ENCODE measurements around the gene TMEM74B. TPM values are rescaled to one million over a fixed set of nuclear protein-coding genes. Genes with fewer than 3 reads are reported as not detected.

Gene TMEM74B
- total and polyA plus RNA-seq, 9 of the 15 experiments (the other 6 are each of a cell fraction or from before 2014, with no cell fraction given) = 0.24 to 19.0 (median 7.5) TPM

- TF ChIP-seq UBTF (IDR thresholded peaks at IDR 0.05; ENCODE audit: borderline replicate concordance in 1 of 2, low read depth in 2 of 2, low read length in 2 of 2) = no peak
- TF ChIP-seq PBX2 (CRISPR knock-in tag; IDR thresholded peaks at IDR 0.05; ENCODE audit: low read depth) = no peak
- TF ChIP-seq PBX2 (tag; conservative IDR thresholded peaks at IDR 0.05; ENCODE audit: low read depth) = no peak
- TF ChIP-seq E2F6 (IDR thresholded peaks at IDR 0.05; ENCODE audit: borderline replicate concordance in 1 of 2, extremely low read depth in 1 of 2, insufficient read depth in 1 of 2, insufficient read length in 1 of 2, low read depth in 1 of 2, low read length in 1 of 2, poor library complexity in 1 of 2, severe bottlenecking in 1 of 2) = no peak
- TF ChIP-seq BRD4 (IDR thresholded peaks at IDR 0.05) = no peak
- TF ChIP-seq NR2F6 (CRISPR knock-in tag; IDR thresholded peaks at IDR 0.05) = no peak
These were observed 3.8 kb downstream of the TMEM74B start (continued) for GRCh38 chr20:1180949-1181348.

All from K562 (cell line).